ENCODE data around the gene ZWINT. TPM values are rescaled to one million over a fixed set of nuclear protein-coding genes. Genes with fewer than 3 reads are reported as not detected.

The ZWINT gene
- total and polyA plus RNA-seq, 2 donors (not counting 1 experiment from before 2014, with no cell fraction given), result 10.9 to 19.6 TPM

GRCh38 chr10:56318816-56319215, 42.2 kb downstream of the ZWINT start:
- Histone ChIP-seq H3K27ac (ENCODE audit: insufficient read depth, low read length) (no peak overlapping the region), H3K4me2 (ENCODE audit: extremely low read depth, insufficient read depth, low read length) (no peak overlapping the region), H2AFZ (ENCODE audit: low read length) (no peak overlapping the region), H3K36me3 (ENCODE audit: control insufficient read depth, insufficient read depth, low read length) (no peaks in the 10 kb centered on the region), H3K27me3 (ENCODE audit: control insufficient read depth, insufficient read depth, low read length) (no peaks in the 10 kb centered on the region), H3K79me2 (ENCODE audit: control insufficient read depth, insufficient read depth, low read length) (no peaks in the 10 kb centered on the region), H3K9me3 (ENCODE audit: control insufficient read depth, insufficient read depth, low read depth, low read length) (no peaks in the 10 kb centered on the region), H3K4me1 (ENCODE audit: control insufficient read depth, extremely low read depth, insufficient read depth, low read length) (no peaks in the 10 kb centered on the region), H4K20me1 (ENCODE audit: control insufficient read depth, extremely low read depth, insufficient read depth, low read length) (no peaks in the 10 kb centered on the region), H3K4me3 (replicated peaks in 1 of 4; ENCODE audit: control extremely low read depth in 1 of 4, insufficient read depth in 1 of 4, low read depth in 3 of 4, low read length in 4 of 4) (no peak overlapping the region), H3K9ac (ENCODE audit: insufficient read depth, low read length) (no peak overlapping the region)
- TF ChIP-seq CTCF (conservative IDR thresholded peaks at IDR 0.05 in 1 of 2, IDR thresholded peaks at IDR 0.05 in 1 of 2; ENCODE audit: low read depth in 1 of 2, low read length in 2 of 2) (no peak), EZH2 (IDR thresholded peaks at IDR 0.05; ENCODE audit: low read length, missing control alignments) (no peak)
- no peak for DNase-seq (ENCODE audit: low read depth in 2 of 2)

GRCh38 chr10:56317603-56318002, 43.5 kb downstream of the ZWINT start:
- no peak for DNase-seq (ENCODE audit: low read depth in 2 of 2)
- no peaks in the 10 kb centered on the region for H3K36me3 ChIP-seq (ENCODE audit: control insufficient read depth, insufficient read depth, low read length)
- H2AFZ ChIP-seq (ENCODE audit: low read length), result no peak overlapping the region
- H3K4me2 ChIP-seq (ENCODE audit: extremely low read depth, insufficient read depth, low read length), result no peak overlapping the region
- no peaks in the 10 kb centered on the region for H3K79me2 ChIP-seq (ENCODE audit: control insufficient read depth, insufficient read depth, low read length)
- H3K4me1 ChIP-seq (ENCODE audit: control insufficient read depth, extremely low read depth, insufficient read depth, low read length), result no peaks in the 10 kb centered on the region
- H3K9me3 ChIP-seq (ENCODE audit: control insufficient read depth, insufficient read depth, low read depth, low read length), result no peaks in the 10 kb centered on the region
- H3K27ac ChIP-seq (ENCODE audit: insufficient read depth, low read length), result no peak overlapping the region
- no peak overlapping the region for H3K9ac ChIP-seq (ENCODE audit: insufficient read depth, low read length)
- no peaks in the 10 kb centered on the region for H4K20me1 ChIP-seq (ENCODE audit: control insufficient read depth, extremely low read depth, insufficient read depth, low read length)
- no peaks in the 10 kb centered on the region for H3K27me3 ChIP-seq (ENCODE audit: control insufficient read depth, insufficient read depth, low read length)
- TF ChIP-seq CTCF (conservative IDR thresholded peaks at IDR 0.05 in 1 of 2, IDR thresholded peaks at IDR 0.05 in 1 of 2; ENCODE audit: low read depth in 1 of 2, low read length in 2 of 2) (no peak), EZH2 (IDR thresholded peaks at IDR 0.05; ENCODE audit: low read length, missing control alignments) (no peak)
- H3K4me3 ChIP-seq (replicated peaks in 1 of 4; ENCODE audit: control extremely low read depth in 1 of 4, insufficient read depth in 1 of 4, low read depth in 3 of 4, low read length in 4 of 4), result no peak overlapping the region

GRCh38 chr10:56316603-56317002, 44.5 kb downstream of the ZWINT start:
- no peaks in the 10 kb centered on the region for H3K27me3 ChIP-seq (ENCODE audit: control insufficient read depth, insufficient read depth, low read length)
- TF ChIP-seq CTCF (conservative IDR thresholded peaks at IDR 0.05 in 1 of 2, IDR thresholded peaks at IDR 0.05 in 1 of 2; ENCODE audit: low read depth in 1 of 2, low read length in 2 of 2), result no peak
- TF ChIP-seq EZH2 (IDR thresholded peaks at IDR 0.05; ENCODE audit: low read length, missing control alignments), result no peak
- no peak overlapping the region for H2AFZ ChIP-seq (ENCODE audit: low read length)
- no peak for DNase-seq (ENCODE audit: low read depth in 2 of 2)
- H3K9ac ChIP-seq (ENCODE audit: insufficient read depth, low read length), result no peak overlapping the region
- H3K4me2 ChIP-seq (ENCODE audit: extremely low read depth, insufficient read depth, low read length), result no peak overlapping the region
- H3K4me1 ChIP-seq (ENCODE audit: control insufficient read depth, extremely low read depth, insufficient read depth, low read length), result no peaks in the 10 kb centered on the region
- H4K20me1 ChIP-seq (ENCODE audit: control insufficient read depth, extremely low read depth, insufficient read depth, low read length), result no peaks in the 10 kb centered on the region
- H3K4me3 ChIP-seq (replicated peaks in 1 of 4; ENCODE audit: control extremely low read depth in 1 of 4, insufficient read depth in 1 of 4, low read depth in 3 of 4, low read length in 4 of 4), result no peak overlapping the region
- H3K36me3 ChIP-seq (ENCODE audit: control insufficient read depth, insufficient read depth, low read length), result no peaks in the 10 kb centered on the region
- no peak overlapping the region for H3K27ac ChIP-seq (ENCODE audit: insufficient read depth, low read length)
- no peaks in the 10 kb centered on the region for H3K79me2 ChIP-seq (ENCODE audit: control insufficient read depth, insufficient read depth, low read length)
- no peaks in the 10 kb centered on the region for H3K9me3 ChIP-seq (ENCODE audit: control insufficient read depth, insufficient read depth, low read depth, low read length)
